NCI-H69 (cell line): Measurements from ENCODE around the gene VANGL2.
A peak's percentile ranks its signal among the peaks of the same experiment; 100 is the strongest.
"Not testable (repeated sequence)": the region's sequence is repeated elsewhere in the genome, so short reads cannot be mapped to it uniquely, and the experiment has no call there.

Experiments
- DNase-seq: peaks from one replicate; lab custom pipeline; 2025; lab: John Stamatoyannopoulos, UW

The VANGL2 gene

GRCh38 chr1:160370561-160371345 lies 29.6 kb upstream of the VANGL2 start:
- no peak for DNase-seq

- no peak for DNase-seq
These were observed 29.1 kb upstream of the VANGL2 start for GRCh38 chr1:160371346-160371631.

GRCh38 chr1:160371756-160372155 lies 28.6 kb upstream of the VANGL2 start:
- no peak for DNase-seq

- no peak for DNase-seq
These were observed 26.7 kb upstream of the VANGL2 start for GRCh38 chr1:160373696-160374095.

GRCh38 chr1:160374306-160375110 lies 25.9 kb upstream of the VANGL2 start:
- DNase-seq = peak; percentile 80

- peak; percentile 73 for DNase-seq
These were observed 24.4 kb upstream of the VANGL2 start for GRCh38 chr1:160375788-160376524.

- peak; percentile 87 for DNase-seq
These were observed 23.7 kb upstream of the VANGL2 start for GRCh38 chr1:160376525-160377131.

- no peak for DNase-seq
These were observed 22.7 kb upstream of the VANGL2 start for GRCh38 chr1:160377585-160378206.

GRCh38 chr1:160384812-160385211 lies 15.6 kb upstream of the VANGL2 start:
- not testable (repeated sequence) for DNase-seq

GRCh38 chr1:160388406-160388805 lies 12.0 kb upstream of the VANGL2 start:
- not testable (repeated sequence) for DNase-seq

GRCh38 chr1:160394673-160395072 lies 5.7 kb upstream of the VANGL2 start:
- no peak for DNase-seq

- no peak for DNase-seq
These were observed 2.7 kb upstream of the VANGL2 start for GRCh38 chr1:160397651-160398050.

GRCh38 chr1:160398823-160399222 lies 1.5 kb upstream of the VANGL2 start:
- no peak for DNase-seq

GRCh38 chr1:160399544-160400222 lies 681 bp upstream of the VANGL2 start:
- peak; percentile 70 for DNase-seq

GRCh38 chr1:160400646-160401486 lies 502 bp downstream of the VANGL2 start:
- DNase-seq = peak; percentile 70

GRCh38 chr1:160401487-160401805 lies 1.1 kb downstream of the VANGL2 start:
- DNase-seq = peak; percentile 53

GRCh38 chr1:160402001-160402795 lies 1.8 kb downstream of the VANGL2 start:
- DNase-seq = no peak

GRCh38 chr1:160403244-160403643 lies 2.9 kb downstream of the VANGL2 start:
- DNase-seq = no peak

- DNase-seq = no peak
These were observed 3.7 kb downstream of the VANGL2 start for GRCh38 chr1:160404094-160404493.
